ENCODE data around the gene SF1.

GRCh38 chr11:64801561-64802369 is 23.4 kb upstream of the SF1 start:
- TF ChIP-seq CTCF (conservative IDR thresholded peaks at IDR 0.05 in 1 of 2, IDR thresholded peaks at IDR 0.05 in 1 of 2; ENCODE audit: extremely low read depth in 1 of 2, insufficient read depth in 1 of 2, low read depth in 1 of 2, low read length in 2 of 2) (no peak), EZH2 (IDR thresholded peaks at IDR 0.05; ENCODE audit: borderline replicate concordance, low read length) (no peak)

Data from mammary epithelial cell (primary cell).